Caco-2 (cell line): ENCODE measurements around the gene ANXA10. TPM values are rescaled to one million over a fixed set of nuclear protein-coding genes. Genes with fewer than 3 reads are reported as not detected.
"Not testable (repeated sequence)": the region's sequence is repeated elsewhere in the genome, so short reads cannot be mapped to it uniquely, and the experiment has no call there.

Source experiments
- BruUV-seq: library from RNA; stranded (reverse); fragments of 400-500 nt; replicated peaks from 2 replicates; lab custom pipeline; 2021; lab: Mats Ljungman, UMichigan
- CTCF ChIA-PET: fragments of 300-600 bp; sonication (Branson Sonifier 250); formaldehyde crosslinking; loops from one replicate; lab custom pipeline; 2022; ENCODE audit warnings: antibody characterized with exemption; lab: Charles Lee
- POLR2A ChIA-PET: fragments of 300-600 bp; sonication (Branson Sonifier 250); formaldehyde crosslinking; loops from one replicate; lab custom pipeline; 2022; ENCODE audit warnings: antibody characterized with exemption; lab: Charles Lee
- DNase-seq, 2 experiments: peaks; one replicate each; pipeline versions ENCODE4 v3.0.0 to v3.0.0-alpha.2; 2020 to 2022
- H3K27me3 ChIP-seq: replicated peaks from 2 replicates; pipeline ENCODE4 v1.6.0; 2011; ENCODE audit warnings: low read length; ENCODE audit not compliant: control insufficient read depth, insufficient read depth
- H3K36me3 ChIP-seq: 2 replicates; pipeline ENCODE4 v1.5.1; 2011; ENCODE audit warnings: low read length; ENCODE audit not compliant: control insufficient read depth, insufficient read depth
- H3K4me1 ChIP-seq: fragments of 250-450 bp; sonication (Bioruptor Pico); 2 replicates; pipeline ENCODE4 v1.5.1; 2020; ENCODE audit warnings: mild to moderate bottlenecking
- H3K4me3 ChIP-seq: 2 replicates; pipeline ENCODE4 v1.5.1; 2011; ENCODE audit warnings: low read depth, mild to moderate bottlenecking, control low read depth, low read length
- H3K9me3 ChIP-seq: fragments of 250-450 bp; sonication (Bioruptor Pico); 2 replicates; pipeline ENCODE4 v1.5.1; 2020; ENCODE audit warnings: mild to moderate bottlenecking, moderate library complexity
- H3K27ac Mint-ChIP-seq: one replicate; pipeline ENCODE4 v1.8.0; 2022; ENCODE audit warnings: mixed read lengths; ENCODE audit not compliant: unreplicated experiment
- H3K27me3 Mint-ChIP-seq: one replicate; pipeline ENCODE4 v1.8.0; 2022; ENCODE audit warnings: mixed read lengths; ENCODE audit not compliant: insufficient read depth, unreplicated experiment
- H3K36me3 Mint-ChIP-seq: one replicate; pipeline ENCODE4 v1.8.0; 2022; ENCODE audit warnings: mild to moderate bottlenecking, mixed read lengths; ENCODE audit not compliant: insufficient read depth, unreplicated experiment
- H3K4me1 Mint-ChIP-seq: one replicate; pipeline ENCODE4 v1.8.0; 2022; ENCODE audit warnings: low read depth, mixed read lengths; ENCODE audit not compliant: unreplicated experiment
- H3K4me3 Mint-ChIP-seq: one replicate; pipeline ENCODE4 v1.8.0; 2022; ENCODE audit warnings: mild to moderate bottlenecking, moderate library complexity, mixed read lengths; ENCODE audit not compliant: unreplicated experiment
- H3K9me3 Mint-ChIP-seq: one replicate; pipeline ENCODE4 v1.8.0; 2022; ENCODE audit warnings: mixed read lengths; ENCODE audit not compliant: unreplicated experiment
- CTCF ChIP-seq, 2 experiments: fragments of 200-600 bp in 1 of 2; IDR thresholded peaks; 1 replicate in 1 of 2; 2 replicates in 1 of 2; pipeline versions ENCODE4 v1.5.1 to v1.8.0; 2011 to 2022; ENCODE audit warnings: antibody characterized with exemption in 1 of 2, control low read depth in 1 of 2, inconsistent platforms in 1 of 2, low read depth in 1 of 2, low read length in 1 of 2, mild to moderate bottlenecking in 1 of 2, moderate library complexity in 1 of 2; ENCODE audit not compliant: insufficient read depth in 1 of 2, severe bottlenecking in 1 of 2, unreplicated experiment in 1 of 2
- intact Hi-C: fragments of 100-400 bp; cut with micrococcal nuclease; formaldehyde crosslinking; loops from one replicate; pipeline ENCODE4 v1.10.0; 2022; ENCODE audit not compliant: unreplicated experiment
- total RNA-seq: library from RNA; stranded (reverse); gene quantifications from 2 replicates; pipeline ENCODE4 v1.2.3, GENCODE V29; 2022

Gene ANXA10
- total RNA-seq, 1 experiment from 2014 or later, result not detected

DNA sequence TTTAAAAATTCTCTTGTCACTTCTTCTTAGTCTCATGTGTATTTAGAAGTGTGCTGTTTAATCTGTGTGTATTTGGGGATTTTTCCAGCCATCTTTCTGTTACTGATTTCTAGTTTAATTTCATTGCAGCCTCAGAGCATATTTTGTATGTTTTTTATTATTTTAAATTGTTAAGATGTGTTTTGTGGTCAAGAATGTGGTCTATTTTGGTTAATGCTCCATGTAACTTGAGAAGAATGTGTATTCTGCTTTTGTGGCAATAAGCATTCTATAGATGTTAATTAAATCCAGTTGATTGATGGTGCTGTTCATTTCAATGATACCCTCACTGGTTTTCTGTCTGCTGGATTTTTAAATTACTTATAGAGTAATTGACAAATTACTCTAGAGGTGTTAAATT is 38.9 kb downstream of the ANXA10 start:
- Mint-ChIP-seq H3K27ac (no peak overlapping the region), H3K4me3 (no peak overlapping the region), H3K36me3 (no peaks in the 10 kb centered on the region), H3K9me3 (no peaks in the 10 kb centered on the region), H3K27me3 (no peaks in the 10 kb centered on the region), H3K4me1 (no peaks in the 10 kb centered on the region)
- Histone ChIP-seq H3K36me3 (no peaks in the 10 kb centered on the region), H3K27me3 (no peaks in the 10 kb centered on the region), H3K9me3 (no peaks in the 10 kb centered on the region), H3K4me1 (no peaks in the 10 kb centered on the region), H3K4me3 (no peak overlapping the region)
- BruUV-seq, result no TSS peak
- TF ChIP-seq CTCF (IDR thresholded peaks at IDR 0.05; ENCODE audit: insufficient read depth in 1 of 2, low read depth in 1 of 2, low read length in 1 of 2, severe bottlenecking in 1 of 2, unreplicated experiment in 1 of 2), result no peak
- intact Hi-C loops, result no loop called here
- DNase-seq, result no peak
- ChIA-PET POLR2A (no interaction called here), CTCF (no interaction called here)

GRCh38 chr4:168134651-168135050 is 42.3 kb downstream of the ANXA10 start:
- Histone ChIP-seq H3K4me1 (no peaks in the 10 kb centered on the region), H3K27me3 (no peaks in the 10 kb centered on the region), H3K36me3 (no peaks in the 10 kb centered on the region), H3K4me3 (no peak overlapping the region), H3K9me3 (no peaks in the 10 kb centered on the region)
- intact Hi-C loops, result no loop called here
- no peak overlapping the region for H3K27ac Mint-ChIP-seq
- H3K27me3 Mint-ChIP-seq, result no peaks in the 10 kb centered on the region
- no peak for DNase-seq
- ChIA-PET POLR2A (no interaction called here), CTCF (no interaction called here)
- no peak overlapping the region for H3K4me3 Mint-ChIP-seq
- no peak for TF ChIP-seq CTCF (IDR thresholded peaks at IDR 0.05; ENCODE audit: insufficient read depth in 1 of 2, low read depth in 1 of 2, low read length in 1 of 2, severe bottlenecking in 1 of 2, unreplicated experiment in 1 of 2)
- no peaks in the 10 kb centered on the region for H3K4me1 Mint-ChIP-seq
- no peaks in the 10 kb centered on the region for H3K36me3 Mint-ChIP-seq
- no peaks in the 10 kb centered on the region for H3K9me3 Mint-ChIP-seq
- BruUV-seq, result no TSS peak

GRCh38 chr4:168135860-168136259 is 43.5 kb downstream of the ANXA10 start:
- H3K4me3 ChIP-seq, H3K4me3 Mint-ChIP-seq, H3K27ac Mint-ChIP-seq, CTCF ChIA-PET, POLR2A ChIA-PET, H3K4me1 ChIP-seq, H3K4me1 Mint-ChIP-seq, H3K36me3 ChIP-seq, H3K27me3 ChIP-seq, DNase-seq, H3K27me3 Mint-ChIP-seq, H3K9me3 Mint-ChIP-seq, BruUV-seq, H3K9me3 ChIP-seq, H3K36me3 Mint-ChIP-seq, intact Hi-C loops: not testable (repeated sequence)

DNA sequence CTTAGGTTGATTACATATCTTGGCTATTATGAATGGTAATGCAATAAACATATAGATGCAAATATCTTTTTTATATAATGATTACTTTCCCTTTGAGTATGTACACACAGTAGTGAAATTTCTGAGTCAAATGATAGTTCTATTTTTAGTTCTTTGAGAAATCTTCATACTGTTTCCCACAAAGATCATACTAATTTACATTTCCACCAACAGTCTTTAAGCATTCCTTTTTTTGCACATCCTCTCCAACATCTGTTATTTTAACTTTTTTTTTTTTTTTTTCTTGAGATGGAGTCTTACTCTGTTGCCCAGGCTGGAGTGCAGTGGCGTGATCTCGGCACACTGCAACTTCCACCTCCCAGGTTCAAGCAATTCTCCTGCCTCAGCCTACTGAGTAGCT is 45.4 kb downstream of the ANXA10 start:
- H3K27me3 Mint-ChIP-seq, H3K36me3 Mint-ChIP-seq, H3K27me3 ChIP-seq, CTCF ChIA-PET, POLR2A ChIA-PET, H3K9me3 Mint-ChIP-seq, DNase-seq, H3K36me3 ChIP-seq, H3K4me1 Mint-ChIP-seq, intact Hi-C loops, BruUV-seq, H3K4me3 ChIP-seq, H3K4me1 ChIP-seq, H3K4me3 Mint-ChIP-seq, H3K9me3 ChIP-seq, H3K27ac Mint-ChIP-seq: not testable (repeated sequence)
